Measurements from ENCODE around the gene TEX55. TPM values are rescaled to one million over a fixed set of nuclear protein-coding genes. Genes with fewer than 3 reads are reported as not detected.

Gene TEX55
- total and polyA plus RNA-seq, 8 donors = not detected

- WGBS, 5 donors = 58 to 67% (median 60%) methylated on average over 4 of the region's 4 CpGs
- H3K9me3 ChIP-seq = no peaks in the 10 kb centered on the region
- H3K4me3 ChIP-seq = no peak overlapping the region
- TF ChIP-seq POLR2AphosphoS5 (IDR thresholded peaks at IDR 0.05) (no peak), EP300 (IDR thresholded peaks at IDR 0.05) (no peak), POLR2A (IDR thresholded peaks at IDR 0.05) (no peak), CTCF (IDR thresholded peaks at IDR 0.05) (no peak)
- H3K4me1 ChIP-seq = no peaks in the 10 kb centered on the region
- no peak for DNase-seq
- intact Hi-C loops (cut with DNase I; ENCODE audit: low total_unique reads) = no loop called here
- no peaks in the 10 kb centered on the region for H3K36me3 ChIP-seq
- peak overlapping the region in 4 of 5 donors; percentile 10 to 72 (median 59) for H3K27ac ChIP-seq
- H3K27me3 ChIP-seq = no peaks in the 10 kb centered on the region
Observed at GRCh38 chr3:119176778-119177177, 30.8 kb downstream of the TEX55 start.

GRCh38 chr3:119177321-119177720 is 31.4 kb downstream of the TEX55 start:
- no peaks in the 10 kb centered on the region for H3K4me1 ChIP-seq
- no peak for DNase-seq
- intact Hi-C loops (cut with DNase I; ENCODE audit: low total_unique reads) = no loop called here
- H3K27ac ChIP-seq = peak overlapping the region in 1 of 5 donors; percentile 59
- no peaks in the 10 kb centered on the region for H3K36me3 ChIP-seq
- no peak overlapping the region for H3K4me3 ChIP-seq
- no peaks in the 10 kb centered on the region for H3K9me3 ChIP-seq
- TF ChIP-seq EP300 (IDR thresholded peaks at IDR 0.05) = no peak
- no peaks in the 10 kb centered on the region for H3K27me3 ChIP-seq
- WGBS, 5 donors = 68 to 84% (median 82%) methylated on average over 4 of the region's 4 CpGs

GRCh38 chr3:119181765-119182164 is 35.8 kb downstream of the TEX55 start:
- H3K9me3 ChIP-seq = no peaks in the 10 kb centered on the region
- no peaks in the 10 kb centered on the region for H3K27me3 ChIP-seq
- peak overlapping the region in 1 of 5 donors; percentile 47 for H3K27ac ChIP-seq
- no peaks in the 10 kb centered on the region for H3K4me1 ChIP-seq
- DNase-seq = peak; percentile 53 to 76
- H3K4me3 ChIP-seq = no peak overlapping the region
- no peaks in the 10 kb centered on the region for H3K36me3 ChIP-seq
- intact Hi-C loops (cut with DNase I; ENCODE audit: low total_unique reads) = no loop called here
- TF ChIP-seq EP300 (IDR thresholded peaks at IDR 0.05) = no peak
- no peak for TF ChIP-seq CTCF (IDR thresholded peaks at IDR 0.05)
- TF ChIP-seq POLR2AphosphoS5 (IDR thresholded peaks at IDR 0.05) = no peak
- TF ChIP-seq POLR2A (IDR thresholded peaks at IDR 0.05) = no peak
- WGBS, 5 donors = 60 to 77% (median 65%) methylated on average over 3 of the region's 3 CpGs

GRCh38 chr3:119184111-119184510 is 38.1 kb downstream of the TEX55 start:
- intact Hi-C loops (cut with DNase I; ENCODE audit: low total_unique reads) = no loop called here
- DNase-seq = no peak
- 80 to 89% (median 81%) methylated on average over 9 of the region's 9 CpGs for WGBS, 5 donors

More at GRCh38 chr3:119184111-119184510, 38.1 kb downstream of the TEX55 start:
- H3K27ac ChIP-seq = peak overlapping the region in 1 of 5 donors; percentile 26
- no peaks in the 10 kb centered on the region for H3K36me3 ChIP-seq
- no peaks in the 10 kb centered on the region for H3K9me3 ChIP-seq
- H3K4me1 ChIP-seq = no peaks in the 10 kb centered on the region
- no peak for TF ChIP-seq CTCF (IDR thresholded peaks at IDR 0.05)
- TF ChIP-seq EP300 (IDR thresholded peaks at IDR 0.05) = no peak
- no peak for TF ChIP-seq POLR2AphosphoS5 (IDR thresholded peaks at IDR 0.05)
- no peak for TF ChIP-seq POLR2A (IDR thresholded peaks at IDR 0.05)
- no peaks in the 10 kb centered on the region for H3K27me3 ChIP-seq
- no peak overlapping the region for H3K4me3 ChIP-seq
